Omental fat pad (tissue), 4 donors: ENCODE data around the gene SH3BGRL2. TPM values are rescaled to one million over a fixed set of nuclear protein-coding genes. Genes with fewer than 3 reads are reported as not detected.

Experiments
- ATAC-seq: fragments of 150-250 bp; one replicate; pipeline ENCODE4 v1.9.1; 2016; ENCODE audit warnings: mild to moderate bottlenecking, moderate library complexity; ENCODE audit not compliant: low FRiP score
- DNase-seq: peaks from one replicate; pipeline ENCODE4 v3.0.0-alpha.2; 2019; ENCODE audit warnings: low spot score
- total RNA-seq, 4 donors: library from RNA; depleted of rRNA; stranded (reverse); fragments of >200 nt; gene quantifications; one replicate each; pipeline ENCODE4 v1.1.0, GENCODE V29; 2016
- TF ChIP-seq, protein P1 (sequence below), 3 donors: fragments of 450-650 bp; IDR thresholded peaks; one replicate each; pipeline ENCODE4 v1.5.1; 2016 to 2017; ENCODE audit warnings: antibody characterized with exemption in 3 of 3, mild to moderate bottlenecking in 3 of 3, moderate library complexity in 2 of 3

Gene SH3BGRL2
- total RNA-seq, 4 donors from 2014 or later, result 22.9 to 179 (median 39.0) TPM

DNA sequence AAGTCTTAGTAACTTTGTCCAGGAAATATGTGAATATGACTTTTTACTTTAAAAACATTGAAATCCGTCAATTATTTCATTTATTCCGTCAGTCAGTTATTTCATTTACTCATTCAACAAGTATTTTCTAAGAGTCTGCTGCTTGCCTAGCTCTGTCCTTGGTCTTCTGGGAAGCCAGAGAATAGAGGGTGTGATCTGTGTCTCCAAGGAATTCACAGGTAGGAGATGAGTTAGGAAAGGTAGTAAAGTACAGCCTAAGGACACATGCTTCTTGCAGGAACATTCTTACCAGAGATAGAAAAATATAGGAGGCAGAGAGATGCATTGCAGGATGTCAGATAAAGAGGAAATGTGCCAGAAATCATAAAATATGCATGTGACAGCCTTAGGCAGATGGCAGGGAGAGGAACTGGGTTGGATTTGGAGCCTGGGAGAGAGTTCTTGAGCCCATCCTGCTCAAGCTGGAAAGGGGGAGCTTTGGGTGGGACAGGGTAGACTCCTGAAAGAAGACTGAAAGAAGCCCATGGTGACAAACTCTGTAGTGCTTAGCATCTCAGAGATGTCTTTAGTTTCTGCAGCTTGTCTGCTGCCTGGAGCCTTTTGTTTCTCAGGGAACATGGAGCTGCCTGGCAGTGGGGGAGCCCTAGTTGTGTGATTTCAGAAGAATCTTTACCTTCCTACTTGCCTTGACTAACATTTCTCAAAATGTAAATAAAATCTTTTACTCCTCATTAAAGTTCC is 3.5 kb downstream of the SH3BGRL2 start:
- ATAC-seq (no peak), DNase-seq (no peak)
- TF ChIP-seq, protein P1, sequence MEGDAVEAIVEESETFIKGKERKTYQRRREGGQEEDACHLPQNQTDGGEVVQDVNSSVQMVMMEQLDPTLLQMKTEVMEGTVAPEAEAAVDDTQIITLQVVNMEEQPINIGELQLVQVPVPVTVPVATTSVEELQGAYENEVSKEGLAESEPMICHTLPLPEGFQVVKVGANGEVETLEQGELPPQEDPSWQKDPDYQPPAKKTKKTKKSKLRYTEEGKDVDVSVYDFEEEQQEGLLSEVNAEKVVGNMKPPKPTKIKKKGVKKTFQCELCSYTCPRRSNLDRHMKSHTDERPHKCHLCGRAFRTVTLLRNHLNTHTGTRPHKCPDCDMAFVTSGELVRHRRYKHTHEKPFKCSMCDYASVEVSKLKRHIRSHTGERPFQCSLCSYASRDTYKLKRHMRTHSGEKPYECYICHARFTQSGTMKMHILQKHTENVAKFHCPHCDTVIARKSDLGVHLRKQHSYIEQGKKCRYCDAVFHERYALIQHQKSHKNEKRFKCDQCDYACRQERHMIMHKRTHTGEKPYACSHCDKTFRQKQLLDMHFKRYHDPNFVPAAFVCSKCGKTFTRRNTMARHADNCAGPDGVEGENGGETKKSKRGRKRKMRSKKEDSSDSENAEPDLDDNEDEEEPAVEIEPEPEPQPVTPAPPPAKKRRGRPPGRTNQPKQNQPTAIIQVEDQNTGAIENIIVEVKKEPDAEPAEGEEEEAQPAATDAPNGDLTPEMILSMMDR (IDR thresholded peaks at IDR 0.05), result no peak

DNA sequence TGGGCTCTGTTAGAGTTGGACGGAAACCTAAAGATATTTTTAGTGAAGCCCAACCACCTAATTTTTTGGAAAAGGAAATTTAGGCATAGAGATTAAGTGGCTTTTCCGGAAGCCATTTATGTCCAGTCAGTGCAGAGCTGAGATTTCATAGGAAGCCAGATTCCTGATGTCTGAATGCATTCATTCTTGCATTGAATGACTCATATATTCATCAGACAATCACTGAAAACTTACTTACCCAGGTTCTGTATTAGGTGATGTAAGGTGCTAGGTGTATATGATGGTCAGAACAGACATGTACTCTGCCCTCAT is 4.1 kb downstream of the SH3BGRL2 start:
- ATAC-seq (no peak), DNase-seq (no peak)
- TF ChIP-seq, protein P1 (IDR thresholded peaks at IDR 0.05), result no peak

GRCh38 chr6:79636673-79637072 is 5.5 kb downstream of the SH3BGRL2 start:
- no peak for ATAC-seq
- no peak for DNase-seq
- TF ChIP-seq, protein P1 (IDR thresholded peaks at IDR 0.05), result no peak

- no peak for DNase-seq
- TF ChIP-seq, protein P1 (IDR thresholded peaks at IDR 0.05), result no peak
- ATAC-seq, result no peak
Observed at GRCh38 chr6:79640146-79641111, 9.3 kb downstream of the SH3BGRL2 start.

DNA sequence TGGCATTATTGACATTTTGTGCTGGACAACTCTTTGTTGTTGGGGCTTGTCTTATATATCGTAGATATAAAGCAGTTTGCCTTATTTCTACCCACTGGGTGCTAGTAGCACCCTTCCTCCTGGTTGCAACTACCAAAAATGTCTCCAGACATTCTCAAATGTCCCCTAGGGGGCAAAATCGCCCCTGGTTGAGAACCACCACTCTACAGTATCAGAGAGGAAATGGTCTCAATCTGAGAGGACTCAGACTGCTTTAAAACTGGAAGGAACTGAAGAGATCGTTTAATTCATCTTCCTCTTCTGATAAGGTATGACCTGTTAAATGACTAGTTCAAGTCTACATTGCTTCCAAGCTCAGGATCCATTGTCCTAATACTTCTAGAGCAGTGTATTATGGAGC is 14.9 kb downstream of the SH3BGRL2 start:
- ATAC-seq (no peak), DNase-seq (no peak)
- TF ChIP-seq, protein P1 (IDR thresholded peaks at IDR 0.05), result no peak

DNA sequence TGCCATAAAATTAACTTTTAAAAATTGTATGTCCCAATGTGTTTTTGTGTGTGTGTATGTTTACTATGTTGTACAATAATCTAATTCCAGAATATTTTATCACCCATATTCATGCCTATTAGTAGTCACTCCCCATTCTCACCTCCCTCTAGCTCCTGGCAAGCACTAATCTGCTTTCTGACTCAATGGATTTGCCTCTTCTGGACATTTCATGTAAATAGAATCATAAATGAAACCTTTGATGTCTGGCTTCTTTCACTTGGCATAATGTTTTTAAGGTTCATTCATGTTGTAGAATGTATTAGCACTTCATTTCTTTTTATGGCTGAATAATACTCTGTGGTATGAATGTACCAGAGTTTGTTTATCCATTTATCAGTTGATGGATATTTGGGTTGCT is 15.4 kb downstream of the SH3BGRL2 start:
- DNase-seq (no peak), ATAC-seq (no peak)
- TF ChIP-seq, protein P1 (IDR thresholded peaks at IDR 0.05), result no peak
